Parathyroid adenoma (tissue), 2 donors: ENCODE data around the gene TRPV5.

Experiments
- H2AFZ ChIP-seq: fragments of 300-600 bp; sonication (generic); one replicate; pipeline ENCODE4 v1.7.0; 2017; ENCODE audit warnings: antibody characterized with exemption, mild to moderate bottlenecking
- H3K27ac ChIP-seq: fragments of 300-600 bp; sonication (generic); one replicate; pipeline ENCODE4 v1.7.0; 2017
- H3K27me3 ChIP-seq: fragments of 300-600 bp; sonication (generic); one replicate; pipeline ENCODE4 v1.7.0; 2017; ENCODE audit warnings: low read length; ENCODE audit not compliant: control insufficient read depth, insufficient read depth
- H3K36me3 ChIP-seq: fragments of 300-600 bp; sonication (generic); one replicate; pipeline ENCODE4 v1.7.0; 2017; ENCODE audit warnings: low read length; ENCODE audit not compliant: control insufficient read depth, insufficient read depth
- H3K4me1 ChIP-seq: fragments of 300-600 bp; sonication (generic); one replicate; pipeline ENCODE4 v1.7.0; 2017; ENCODE audit warnings: control low read depth
- H3K4me2 ChIP-seq: fragments of 300-600 bp; sonication (generic); one replicate; pipeline ENCODE4 v1.7.0; 2017; ENCODE audit warnings: low read length
- H3K4me3 ChIP-seq: fragments of 300-600 bp; sonication (generic); one replicate; pipeline ENCODE4 v1.7.0; 2017; ENCODE audit warnings: low read depth, low read length
- H3K79me2 ChIP-seq: fragments of 300-600 bp; sonication (generic); one replicate; pipeline ENCODE4 v1.7.0; 2017; ENCODE audit warnings: control low read depth
- H3K9ac ChIP-seq: fragments of 300-600 bp; sonication (generic); one replicate; pipeline ENCODE4 v1.7.0; 2017; ENCODE audit warnings: mild to moderate bottlenecking
- H3K9me3 ChIP-seq: fragments of 300-600 bp; sonication (generic); one replicate; pipeline ENCODE4 v1.7.0; 2017; ENCODE audit warnings: low read length; ENCODE audit not compliant: control insufficient read depth
- TF ChIP-seq, protein P1 (sequence below): fragments of 300-600 bp; sonication (generic); IDR thresholded peaks from one replicate; pipeline ENCODE4 v1.7.0; 2017; ENCODE audit warnings: antibody characterized with exemption, mild to moderate bottlenecking
- donor health status: primary hyperparathyroidism.

The TRPV5 gene

DNA sequence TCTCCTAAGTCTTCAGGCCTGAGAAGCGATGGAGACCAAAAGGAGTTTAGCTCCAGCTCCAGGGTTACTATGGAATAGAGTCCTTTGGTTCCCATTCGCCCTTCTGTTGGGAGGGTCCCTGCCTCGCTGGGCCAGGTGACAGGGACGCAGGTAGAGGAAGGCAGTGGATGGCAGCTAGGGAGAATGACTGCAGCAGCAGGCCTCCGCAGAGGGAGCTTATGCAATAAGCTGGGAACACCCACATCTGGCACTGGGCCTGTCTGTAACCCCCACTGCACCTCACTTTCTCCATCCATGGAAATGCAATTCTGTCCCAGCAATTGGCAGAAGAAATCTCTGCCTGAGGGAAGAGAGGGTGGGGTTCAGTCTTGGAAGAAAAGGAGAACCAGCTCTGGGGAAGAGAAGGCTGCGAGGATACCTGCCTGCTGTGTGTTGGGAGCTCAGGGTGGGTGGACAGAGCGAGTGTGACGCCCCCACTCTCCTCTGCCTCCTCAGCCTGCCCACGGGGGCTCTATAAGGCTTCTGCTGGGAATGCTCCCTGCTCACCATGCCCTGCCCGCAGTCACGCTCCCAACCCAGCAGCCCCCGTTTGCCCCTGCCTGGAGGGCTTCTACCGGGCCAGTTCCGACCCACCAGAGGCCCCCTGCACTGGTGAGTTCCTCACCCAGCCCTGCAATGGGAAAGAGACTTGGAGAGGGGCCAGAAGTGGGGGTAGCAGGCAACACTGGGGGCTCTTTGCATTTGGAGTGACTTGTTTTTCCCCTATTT is 68.4 kb downstream of the TRPV5 start:
- no peaks in the 10 kb centered on the region for H3K36me3 ChIP-seq
- H2AFZ ChIP-seq, result no peak overlapping the region
- H3K27me3 ChIP-seq, result no peaks in the 10 kb centered on the region
- TF ChIP-seq, protein P1, sequence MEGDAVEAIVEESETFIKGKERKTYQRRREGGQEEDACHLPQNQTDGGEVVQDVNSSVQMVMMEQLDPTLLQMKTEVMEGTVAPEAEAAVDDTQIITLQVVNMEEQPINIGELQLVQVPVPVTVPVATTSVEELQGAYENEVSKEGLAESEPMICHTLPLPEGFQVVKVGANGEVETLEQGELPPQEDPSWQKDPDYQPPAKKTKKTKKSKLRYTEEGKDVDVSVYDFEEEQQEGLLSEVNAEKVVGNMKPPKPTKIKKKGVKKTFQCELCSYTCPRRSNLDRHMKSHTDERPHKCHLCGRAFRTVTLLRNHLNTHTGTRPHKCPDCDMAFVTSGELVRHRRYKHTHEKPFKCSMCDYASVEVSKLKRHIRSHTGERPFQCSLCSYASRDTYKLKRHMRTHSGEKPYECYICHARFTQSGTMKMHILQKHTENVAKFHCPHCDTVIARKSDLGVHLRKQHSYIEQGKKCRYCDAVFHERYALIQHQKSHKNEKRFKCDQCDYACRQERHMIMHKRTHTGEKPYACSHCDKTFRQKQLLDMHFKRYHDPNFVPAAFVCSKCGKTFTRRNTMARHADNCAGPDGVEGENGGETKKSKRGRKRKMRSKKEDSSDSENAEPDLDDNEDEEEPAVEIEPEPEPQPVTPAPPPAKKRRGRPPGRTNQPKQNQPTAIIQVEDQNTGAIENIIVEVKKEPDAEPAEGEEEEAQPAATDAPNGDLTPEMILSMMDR, result no peak
- H3K4me3 ChIP-seq, result no peak overlapping the region
- no peak overlapping the region for H3K9ac ChIP-seq
- no peak overlapping the region for H3K27ac ChIP-seq
- no peaks in the 10 kb centered on the region for H3K4me1 ChIP-seq
- H3K79me2 ChIP-seq, result no peaks in the 10 kb centered on the region
- H3K4me2 ChIP-seq, result no peak overlapping the region
- H3K9me3 ChIP-seq, result no peaks in the 10 kb centered on the region

DNA sequence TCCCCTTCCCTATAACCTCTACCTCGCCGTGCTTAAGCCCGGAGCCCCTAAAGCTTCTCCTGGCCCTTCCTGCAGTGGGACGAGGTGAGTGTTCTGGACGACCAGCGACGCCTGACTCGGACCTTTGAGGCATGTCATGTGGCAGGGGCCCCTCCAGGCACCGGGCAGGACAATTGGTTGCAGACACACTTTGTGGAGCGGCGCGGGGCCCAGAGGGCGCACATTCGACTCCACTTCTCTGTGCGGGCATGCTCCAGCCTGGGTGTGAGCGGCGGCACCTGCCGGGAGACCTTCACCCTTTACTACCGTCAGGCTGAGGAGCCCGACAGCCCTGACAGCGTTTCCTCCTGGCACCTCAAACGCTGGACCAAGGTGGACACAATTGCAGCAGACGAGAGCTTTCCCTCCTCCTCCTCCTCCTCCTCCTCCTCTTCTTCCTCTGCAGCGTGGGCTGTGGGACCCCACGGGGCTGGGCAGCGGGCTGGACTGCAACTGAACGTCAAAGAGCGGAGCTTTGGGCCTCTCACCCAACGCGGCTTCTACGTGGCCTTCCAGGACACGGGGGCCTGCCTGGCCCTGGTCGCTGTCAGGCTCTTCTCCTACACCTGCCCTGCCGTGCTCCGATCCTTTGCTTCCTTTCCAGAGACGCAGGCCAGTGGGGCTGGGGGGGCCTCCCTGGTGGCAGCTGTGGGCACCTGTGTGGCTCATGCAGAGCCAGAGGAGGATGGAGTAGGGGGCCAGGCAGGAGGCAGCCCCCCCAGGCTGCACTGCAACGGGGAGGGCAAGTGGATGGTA is 69.5 kb downstream of the TRPV5 start:
- Histone ChIP-seq H3K79me2 (no peaks in the 10 kb centered on the region), H2AFZ (no peak overlapping the region), H3K9me3 (no peaks in the 10 kb centered on the region), H3K9ac (no peak overlapping the region), H3K36me3 (no peaks in the 10 kb centered on the region), H3K4me2 (no peak overlapping the region), H3K27me3 (no peaks in the 10 kb centered on the region), H3K4me3 (no peak overlapping the region), H3K27ac (no peak overlapping the region), H3K4me1 (peaks cover 4% of the 10 kb centered on the region)
- TF ChIP-seq, protein P1, result no peak

DNA sequence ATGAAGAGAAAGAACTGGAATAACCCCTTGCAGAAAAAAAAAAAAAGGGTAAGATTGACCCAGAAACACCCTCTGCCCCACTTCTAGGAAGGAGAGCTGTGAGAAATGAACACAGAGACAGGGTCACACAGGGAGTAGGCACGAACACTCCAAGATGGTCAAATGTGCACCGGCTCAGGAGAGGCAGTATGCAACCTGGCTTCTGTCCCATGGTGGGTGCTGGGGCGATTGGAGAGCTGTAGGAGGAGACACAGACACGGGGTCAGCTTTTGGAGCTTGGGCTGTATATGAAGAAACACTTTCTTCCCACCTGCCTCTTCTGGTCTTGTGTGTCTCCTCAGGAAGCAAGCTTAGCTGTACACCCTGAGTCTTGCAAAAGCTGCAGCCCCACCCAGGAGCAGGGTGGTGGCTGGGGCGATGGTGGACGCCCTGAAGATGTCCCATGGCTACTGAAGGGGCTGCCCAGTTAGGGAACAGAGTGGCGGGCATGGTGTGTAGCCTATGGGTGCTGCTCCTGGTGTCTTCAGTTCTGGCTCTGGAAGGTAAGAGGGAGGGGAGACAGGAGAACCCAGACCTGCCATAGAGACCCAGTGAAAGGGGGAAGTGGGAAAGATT is 70.7 kb downstream of the TRPV5 start:
- H3K9ac ChIP-seq, result no peak overlapping the region
- H3K27me3 ChIP-seq, result no peaks in the 10 kb centered on the region
- no peak overlapping the region for H2AFZ ChIP-seq
- no peaks in the 10 kb centered on the region for H3K9me3 ChIP-seq
- no peaks in the 10 kb centered on the region for H3K79me2 ChIP-seq
- TF ChIP-seq, protein P1, result no peak
- H3K36me3 ChIP-seq, result no peaks in the 10 kb centered on the region
- H3K4me2 ChIP-seq, result no peak overlapping the region
- H3K27ac ChIP-seq, result no peak overlapping the region
- H3K4me1 ChIP-seq, result peaks cover 4% of the 10 kb centered on the region
- H3K4me3 ChIP-seq, result no peak overlapping the region

DNA sequence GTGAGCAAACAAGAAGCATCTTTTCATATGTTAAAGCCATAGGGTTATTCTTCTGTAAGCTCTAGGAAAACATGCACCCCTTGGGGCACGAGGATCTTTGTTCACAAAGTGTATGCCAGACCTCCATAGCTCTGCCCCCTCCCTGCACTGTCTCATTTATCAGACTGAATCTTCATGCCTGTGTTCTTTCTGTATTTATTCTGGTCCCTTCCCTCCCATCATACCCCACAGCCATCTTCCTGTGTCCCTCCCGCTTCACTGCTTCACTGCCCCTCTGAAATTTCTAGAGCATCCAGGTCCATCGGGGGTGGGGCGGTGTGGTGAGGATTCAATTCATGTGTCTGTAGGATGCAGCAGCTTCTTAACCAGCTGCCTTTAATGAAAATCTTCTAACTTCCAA is 71.2 kb downstream of the TRPV5 start:
- no peaks in the 10 kb centered on the region for H3K27me3 ChIP-seq
- H2AFZ ChIP-seq, result no peak overlapping the region
- H3K4me1 ChIP-seq, result peaks cover 4% of the 10 kb centered on the region
- H3K27ac ChIP-seq, result no peak overlapping the region
- no peaks in the 10 kb centered on the region for H3K9me3 ChIP-seq
- TF ChIP-seq, protein P1, result no peak
- no peaks in the 10 kb centered on the region for H3K79me2 ChIP-seq
- H3K9ac ChIP-seq, result no peak overlapping the region
- no peak overlapping the region for H3K4me3 ChIP-seq
- no peak overlapping the region for H3K4me2 ChIP-seq
- no peaks in the 10 kb centered on the region for H3K36me3 ChIP-seq
